Measurements from ENCODE around the gene KIAA1755. TPM values are rescaled to one million over a fixed set of nuclear protein-coding genes. Genes with fewer than 3 reads are reported as not detected.
"Not testable (repeated sequence)": the region's sequence is repeated elsewhere in the genome, so short reads cannot be mapped to it uniquely, and the experiment has no call there.

Gene KIAA1755
- total RNA-seq, 1 donor from 2014 or later, result 0.16 TPM

GRCh38 chr20:38291966-38292365 lies 31.4 kb upstream of the KIAA1755 start:
- no peak for DNase-seq (ENCODE audit: low read depth)

- DNase-seq (ENCODE audit: low read depth), result peak; percentile 77
Observed at GRCh38 chr20:38290829-38291814, 30.6 kb upstream of the KIAA1755 start.

GRCh38 chr20:38286586-38287531 lies 26.3 kb upstream of the KIAA1755 start:
- peak; percentile 42 for DNase-seq (ENCODE audit: low read depth)

GRCh38 chr20:38284893-38285444 lies 24.4 kb upstream of the KIAA1755 start:
- DNase-seq (ENCODE audit: low read depth), result no peak

- DNase-seq (ENCODE audit: low read depth), result not testable (repeated sequence)
Observed at GRCh38 chr20:38284066-38284650, 23.6 kb upstream of the KIAA1755 start.

GRCh38 chr20:38283236-38283635 lies 22.7 kb upstream of the KIAA1755 start:
- DNase-seq (ENCODE audit: low read depth), result no peak

- DNase-seq (ENCODE audit: low read depth), result peak; percentile 35
Observed at GRCh38 chr20:38281176-38281915, 20.8 kb upstream of the KIAA1755 start.

GRCh38 chr20:38278763-38279162 lies 18.2 kb upstream of the KIAA1755 start:
- no peak for DNase-seq (ENCODE audit: low read depth)

GRCh38 chr20:38278131-38278530 lies 17.6 kb upstream of the KIAA1755 start:
- DNase-seq (ENCODE audit: low read depth), result no peak

- DNase-seq (ENCODE audit: low read depth), result no peak
Observed at GRCh38 chr20:38277691-38278090, 17.2 kb upstream of the KIAA1755 start.

- no peak for DNase-seq (ENCODE audit: low read depth)
Observed at GRCh38 chr20:38277285-38277684, 16.8 kb upstream of the KIAA1755 start.

GRCh38 chr20:38275815-38276550 lies 15.4 kb upstream of the KIAA1755 start:
- DNase-seq (ENCODE audit: low read depth), result no peak

GRCh38 chr20:38272961-38273360 lies 12.4 kb upstream of the KIAA1755 start:
- no peak for DNase-seq (ENCODE audit: low read depth)

- no peak for DNase-seq (ENCODE audit: low read depth)
Observed at GRCh38 chr20:38272398-38272797, 11.9 kb upstream of the KIAA1755 start.

GRCh38 chr20:38271608-38272120 lies 11.1 kb upstream of the KIAA1755 start:
- DNase-seq (ENCODE audit: low read depth), result no peak

- DNase-seq (ENCODE audit: low read depth), result peak; percentile 81
Observed at GRCh38 chr20:38270869-38271605, 10.5 kb upstream of the KIAA1755 start.

GRCh38 chr20:38269715-38270114 lies 9.2 kb upstream of the KIAA1755 start:
- DNase-seq (ENCODE audit: low read depth), result no peak

GRCh38 chr20:38269040-38269439 lies 8.5 kb upstream of the KIAA1755 start:
- no peak for DNase-seq (ENCODE audit: low read depth)

Measured in myocyte (in vitro differentiated cells).